NCI-H1105 (cell line): ENCODE data around the gene LUZP1.

ENCODE experiments used
- DNase-seq: peaks from one replicate; lab custom pipeline; 2025; lab: John Stamatoyannopoulos, UW

Gene LUZP1

GRCh38 chr1:23188434-23188884 lies 19.8 kb upstream of the LUZP1 start:
- no peak for DNase-seq

GRCh38 chr1:23187637-23188036 lies 19.0 kb upstream of the LUZP1 start:
- no peak for DNase-seq

GRCh38 chr1:23185381-23185780 lies 16.7 kb upstream of the LUZP1 start:
- no peak for DNase-seq

- DNase-seq: peak; percentile 60
Measured at GRCh38 chr1:23184212-23184934, 15.7 kb upstream of the LUZP1 start.

- no peak for DNase-seq
Measured at GRCh38 chr1:23179862-23180261, 11.2 kb upstream of the LUZP1 start.

GRCh38 chr1:23178950-23179349 lies 10.3 kb upstream of the LUZP1 start:
- DNase-seq: no peak

GRCh38 chr1:23178414-23178813 lies 9.8 kb upstream of the LUZP1 start:
- no peak for DNase-seq

- DNase-seq: peak; percentile 69
Measured at GRCh38 chr1:23177438-23178380, 9.1 kb upstream of the LUZP1 start.

GRCh38 chr1:23177031-23177430 lies 8.4 kb upstream of the LUZP1 start:
- DNase-seq: no peak

GRCh38 chr1:23174426-23175110 lies 5.9 kb upstream of the LUZP1 start:
- DNase-seq: no peak

GRCh38 chr1:23171181-23171755 lies 2.6 kb upstream of the LUZP1 start:
- DNase-seq: no peak

- no peak for DNase-seq
Measured at GRCh38 chr1:23169727-23170335, 1.2 kb upstream of the LUZP1 start.

GRCh38 chr1:23169195-23169575 lies 529 bp upstream of the LUZP1 start:
- DNase-seq: no peak

- no peak for DNase-seq
Measured at GRCh38 chr1:23168079-23168444, 594 bp downstream of the LUZP1 start.

- no peak for DNase-seq
Measured at GRCh38 chr1:23167353-23168078, 1.1 kb downstream of the LUZP1 start.

GRCh38 chr1:23166854-23167253 lies 1.8 kb downstream of the LUZP1 start:
- DNase-seq: no peak

- DNase-seq: no peak
Measured at GRCh38 chr1:23163395-23163794, 5.3 kb downstream of the LUZP1 start.

- no peak for DNase-seq
Measured at GRCh38 chr1:23159963-23160877, 8.4 kb downstream of the LUZP1 start.

GRCh38 chr1:23156940-23157339 lies 11.7 kb downstream of the LUZP1 start:
- DNase-seq: no peak
